ENCODE data around the gene C19orf47.
"Not testable (repeated sequence)": the region's sequence is repeated elsewhere in the genome, so short reads cannot be mapped to it uniquely, and the experiment has no call there.

The C19orf47 gene

GRCh38 chr19:40374084-40374483 lies 25.9 kb upstream of the C19orf47 start:
- DNase-seq: no peak

- DNase-seq: no peak
Measured at GRCh38 chr19:40371802-40372122, 23.6 kb upstream of the C19orf47 start.

GRCh38 chr19:40370997-40371801 lies 23.0 kb upstream of the C19orf47 start:
- DNase-seq: no peak

GRCh38 chr19:40370253-40370652 lies 22.1 kb upstream of the C19orf47 start:
- not testable (repeated sequence) for DNase-seq

GRCh38 chr19:40369797-40370196 lies 21.6 kb upstream of the C19orf47 start:
- DNase-seq: no peak

GRCh38 chr19:40367577-40368434 lies 19.6 kb upstream of the C19orf47 start:
- no peak for DNase-seq

- no peak for DNase-seq
Measured at GRCh38 chr19:40366697-40367561, 18.7 kb upstream of the C19orf47 start.

- DNase-seq: peak; percentile 88
Measured at GRCh38 chr19:40365613-40366401, 17.6 kb upstream of the C19orf47 start.

GRCh38 chr19:40365010-40365409 lies 16.8 kb upstream of the C19orf47 start:
- DNase-seq: peak; percentile 18

- no peak for DNase-seq
Measured at GRCh38 chr19:40363069-40363468, 14.9 kb upstream of the C19orf47 start.

- no peak for DNase-seq
Measured at GRCh38 chr19:40362160-40362559, 14.0 kb upstream of the C19orf47 start.

- no peak for DNase-seq
Measured at GRCh38 chr19:40360708-40361241, 12.6 kb upstream of the C19orf47 start.

GRCh38 chr19:40360020-40360707 lies 12.0 kb upstream of the C19orf47 start:
- DNase-seq: no peak

- DNase-seq: no peak
Measured at GRCh38 chr19:40358773-40359172, 10.6 kb upstream of the C19orf47 start.

- no peak for DNase-seq
Measured at GRCh38 chr19:40357640-40358039, 9.4 kb upstream of the C19orf47 start.

- DNase-seq: no peak
Measured at GRCh38 chr19:40356681-40357595, 8.7 kb upstream of the C19orf47 start.

- no peak for DNase-seq
Measured at GRCh38 chr19:40355975-40356680, 7.9 kb upstream of the C19orf47 start.

- DNase-seq: peak; percentile 66
Measured at GRCh38 chr19:40348961-40349507, 837 bp upstream of the C19orf47 start.

GRCh38 chr19:40344422-40344821 lies 3.8 kb downstream of the C19orf47 start:
- DNase-seq: no peak
